Esophagus muscularis mucosa (tissue), 4 donors: ENCODE measurements around the gene GSG1L2.

ENCODE experiments used
- CTCF ChIP-seq, 3 experiments: fragments of 200-600 bp in 2 of 3; fragments of 450-650 bp in 1 of 3; sonication (generic) in 2 of 3; IDR thresholded peaks; one replicate each; pipeline ENCODE4 v1.5.1; 2017 to 2019; ENCODE audit warnings: antibody characterized with exemption in 3 of 3, mild to moderate bottlenecking in 2 of 3, moderate library complexity in 1 of 3
- EP300 ChIP-seq: sonication (generic); formaldehyde crosslinking; IDR thresholded peaks from one replicate; pipeline ENCODE4 v1.6.1; 2017; ENCODE audit warnings: antibody characterized with exemption
- POLR2A ChIP-seq: fragments of 450-650 bp; IDR thresholded peaks from one replicate; pipeline ENCODE4 v1.6.1; 2017; ENCODE audit warnings: antibody characterized with exemption, moderate library complexity, mild to moderate bottlenecking, low read depth
- POLR2AphosphoS5 ChIP-seq, 2 donors: sonication (generic); formaldehyde crosslinking; IDR thresholded peaks; one replicate each; pipeline ENCODE4 v1.6.1; 2017; ENCODE audit warnings: antibody characterized with exemption in 2 of 2

GRCh38 chr17:9845306-9845705 is 23.4 kb upstream of the GSG1L2 start:
- TF ChIP-seq CTCF (IDR thresholded peaks at IDR 0.05), result no peak
- no peak for TF ChIP-seq EP300
- no peak for TF ChIP-seq POLR2AphosphoS5 (IDR thresholded peaks at IDR 0.05)
- no peak for TF ChIP-seq POLR2A
